Stimulated activated CD8-positive, alpha-beta memory T cell treated with anti-CD3 and anti-CD28 coated beads, Interleukin-4, amount 100 ng/mL, for 4 hours (primary cell): Measurements from ENCODE around the gene ZNF526.

Experiments
- DNase-seq, 2 donors: peaks; one replicate each; pipeline ENCODE4 v3.0.0-alpha.2; 2020; ENCODE audit warnings: low read depth in 2 of 2, low spot score in 1 of 2

Gene ZNF526

DNA sequence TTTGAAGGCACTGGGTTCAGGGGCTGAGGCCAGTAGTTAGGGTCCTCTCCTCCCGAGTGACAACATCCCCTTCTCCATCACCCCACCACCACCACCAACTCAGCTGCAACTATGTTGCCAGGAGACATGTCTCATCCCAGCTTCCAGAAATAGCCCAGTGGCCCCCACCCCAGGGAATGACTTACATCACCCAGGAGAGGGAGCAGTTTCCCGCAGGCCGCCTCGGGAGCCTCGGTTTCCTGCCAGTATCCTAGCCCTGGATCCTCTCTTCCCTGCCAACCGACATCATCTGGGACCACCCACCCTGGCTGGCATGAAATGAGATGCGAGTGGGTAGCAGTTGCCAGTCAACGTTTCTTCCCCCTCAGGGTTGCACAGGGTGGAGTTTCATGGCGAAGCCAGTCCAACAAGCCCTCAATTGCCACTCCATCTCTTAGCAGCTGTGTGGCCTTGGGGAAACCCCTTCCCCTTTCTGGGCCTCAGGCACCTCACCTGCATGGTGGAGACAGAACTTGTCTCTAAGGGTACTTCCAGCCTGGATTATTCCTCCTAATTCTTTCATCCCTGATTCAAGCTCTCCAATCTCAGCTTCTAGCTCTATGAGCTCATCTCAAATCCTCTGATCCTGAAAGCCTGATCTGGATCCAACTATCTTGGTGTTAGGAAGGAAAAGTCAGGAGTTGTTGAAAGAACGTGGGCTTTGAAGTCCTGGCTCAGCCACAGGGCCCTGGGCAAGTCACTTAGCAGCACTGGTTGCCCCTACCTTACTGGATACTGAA, 26.2 kb downstream of the ZNF526 start:
- DNase-seq = no peak

GRCh38 chr19:42246922-42247639, 27.0 kb downstream of the ZNF526 start:
- no peak for DNase-seq

DNA sequence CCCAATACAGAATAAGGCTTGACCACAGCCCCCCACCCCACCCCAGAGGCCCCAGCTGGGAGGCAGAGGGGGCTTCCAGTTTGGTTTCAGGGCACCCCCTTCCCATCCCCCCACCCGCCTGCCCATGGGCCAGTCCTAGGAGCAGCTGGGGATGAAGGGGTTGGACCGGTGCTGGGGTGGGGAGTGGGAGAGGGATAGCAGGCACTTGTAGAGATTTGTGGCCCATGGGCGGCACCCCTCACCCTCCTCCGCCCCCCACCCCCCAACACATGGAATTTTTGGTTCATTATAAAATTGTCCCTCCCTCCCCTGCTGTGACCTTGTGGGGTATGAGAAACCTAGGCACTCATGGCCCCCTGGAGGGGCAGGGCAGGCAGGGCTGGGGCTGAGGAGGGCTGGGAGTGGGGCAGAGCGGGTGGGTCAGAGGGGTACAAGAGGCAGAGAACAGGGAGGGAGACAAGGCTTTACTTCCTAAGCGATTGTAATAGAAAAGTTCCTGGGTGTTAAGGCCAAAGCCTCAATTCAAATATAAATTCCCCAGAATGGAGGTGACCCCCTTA, 27.6 kb downstream of the ZNF526 start:
- no peak for DNase-seq

- DNase-seq = no peak
Measured at GRCh38 chr19:42248270-42249148, 28.4 kb downstream of the ZNF526 start.

GRCh38 chr19:42249149-42249750, 29.1 kb downstream of the ZNF526 start:
- DNase-seq = no peak

- DNase-seq = no peak
Measured at GRCh38 chr19:42249769-42250168, 29.7 kb downstream of the ZNF526 start.

GRCh38 chr19:42250183-42250665, 30.1 kb downstream of the ZNF526 start:
- DNase-seq = no peak

GRCh38 chr19:42250666-42251531, 30.8 kb downstream of the ZNF526 start:
- no peak for DNase-seq

DNA sequence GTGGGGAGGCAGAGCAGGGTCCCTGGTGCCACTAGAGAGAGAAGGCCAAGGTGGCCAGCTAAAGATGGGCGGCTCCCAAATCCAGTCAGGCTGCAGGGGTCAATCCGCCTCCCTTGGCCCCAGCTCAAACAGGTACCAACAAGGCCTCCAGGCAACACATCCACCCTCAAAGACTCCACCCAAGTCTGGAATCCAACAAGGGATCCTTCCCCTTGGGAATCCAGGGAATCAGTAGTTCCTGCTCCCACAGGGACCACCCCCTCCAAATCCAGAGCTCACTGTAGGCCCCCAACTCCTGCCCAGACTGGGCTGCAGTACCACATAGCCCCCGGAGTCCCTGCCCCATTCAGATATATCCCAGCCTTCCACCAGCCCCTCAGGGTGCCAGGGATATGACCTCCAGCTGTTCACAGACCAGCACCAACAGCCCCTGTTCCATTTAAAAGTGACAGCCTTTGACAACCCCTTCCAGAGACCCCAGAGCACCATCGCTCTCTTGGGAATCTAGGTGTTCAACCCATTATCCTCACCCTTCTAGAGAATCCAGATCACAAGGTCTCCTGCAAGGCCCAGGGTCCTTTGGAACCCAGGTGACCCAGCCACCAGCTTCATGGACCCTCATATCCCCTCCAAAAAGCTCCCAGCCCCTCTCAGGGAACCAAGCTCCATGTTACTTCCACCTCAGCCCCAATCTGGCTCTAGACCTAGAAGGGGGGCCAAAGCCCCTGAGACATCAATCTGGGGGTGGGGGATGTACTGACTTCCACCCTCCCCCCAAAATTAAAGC, 31.7 kb downstream of the ZNF526 start:
- no peak for DNase-seq

DNA sequence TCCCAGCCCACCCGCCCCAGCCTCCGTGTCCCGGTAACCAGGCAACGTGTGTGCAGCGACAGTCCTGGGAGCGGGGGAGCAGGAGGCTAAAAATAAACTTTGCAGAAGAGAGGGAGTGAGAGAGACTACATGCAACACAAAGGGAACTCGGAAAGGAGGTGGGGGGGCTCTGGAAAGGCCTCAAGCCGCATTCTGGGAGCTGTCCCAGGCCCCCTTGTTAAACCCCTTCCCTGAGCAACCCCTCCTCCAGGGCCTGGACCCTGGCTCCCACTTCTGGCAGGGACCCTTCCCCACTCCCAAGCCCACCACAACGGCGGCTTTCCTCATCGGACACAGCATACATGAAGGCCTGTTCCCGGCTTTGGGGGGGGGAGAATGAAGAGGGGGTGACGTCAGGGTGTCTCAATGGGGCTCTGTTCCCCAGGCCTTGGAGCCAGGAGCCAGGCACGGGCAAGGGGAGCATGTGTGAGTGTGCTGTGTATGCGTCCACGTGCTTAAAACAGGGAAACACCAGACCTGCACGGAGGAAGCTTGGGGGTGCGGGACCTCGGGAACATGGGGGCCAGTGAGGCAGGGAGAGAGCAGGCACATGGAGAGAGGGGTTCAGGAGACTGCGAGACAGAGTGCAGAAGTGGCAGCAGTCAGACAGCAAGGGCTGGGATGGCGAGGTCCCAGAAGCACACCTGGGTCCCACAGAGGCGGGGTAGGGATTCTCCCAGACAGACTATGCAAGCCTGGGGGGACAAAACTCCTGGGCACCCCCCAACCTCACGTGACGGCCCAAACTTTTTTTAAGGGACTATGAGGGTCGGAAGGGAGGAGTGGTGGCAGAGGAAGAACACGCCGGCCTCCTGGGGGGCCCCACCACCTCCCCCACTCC, 32.5 kb downstream of the ZNF526 start:
- no peak for DNase-seq

GRCh38 chr19:42253245-42254088, 33.4 kb downstream of the ZNF526 start:
- DNase-seq = peak; percentile 22 to 32

- DNase-seq = peak; percentile 51 to 65
Measured at GRCh38 chr19:42254089-42254849, 34.2 kb downstream of the ZNF526 start.

- peak; percentile 82 to 86 for DNase-seq
Measured at GRCh38 chr19:42254850-42255765, 35.0 kb downstream of the ZNF526 start, which contains the start of gene ERF. ERF (minus strand) TSS chr19:42255128; CDS start chr19:42254999, 129 bp downstream.

DNA sequence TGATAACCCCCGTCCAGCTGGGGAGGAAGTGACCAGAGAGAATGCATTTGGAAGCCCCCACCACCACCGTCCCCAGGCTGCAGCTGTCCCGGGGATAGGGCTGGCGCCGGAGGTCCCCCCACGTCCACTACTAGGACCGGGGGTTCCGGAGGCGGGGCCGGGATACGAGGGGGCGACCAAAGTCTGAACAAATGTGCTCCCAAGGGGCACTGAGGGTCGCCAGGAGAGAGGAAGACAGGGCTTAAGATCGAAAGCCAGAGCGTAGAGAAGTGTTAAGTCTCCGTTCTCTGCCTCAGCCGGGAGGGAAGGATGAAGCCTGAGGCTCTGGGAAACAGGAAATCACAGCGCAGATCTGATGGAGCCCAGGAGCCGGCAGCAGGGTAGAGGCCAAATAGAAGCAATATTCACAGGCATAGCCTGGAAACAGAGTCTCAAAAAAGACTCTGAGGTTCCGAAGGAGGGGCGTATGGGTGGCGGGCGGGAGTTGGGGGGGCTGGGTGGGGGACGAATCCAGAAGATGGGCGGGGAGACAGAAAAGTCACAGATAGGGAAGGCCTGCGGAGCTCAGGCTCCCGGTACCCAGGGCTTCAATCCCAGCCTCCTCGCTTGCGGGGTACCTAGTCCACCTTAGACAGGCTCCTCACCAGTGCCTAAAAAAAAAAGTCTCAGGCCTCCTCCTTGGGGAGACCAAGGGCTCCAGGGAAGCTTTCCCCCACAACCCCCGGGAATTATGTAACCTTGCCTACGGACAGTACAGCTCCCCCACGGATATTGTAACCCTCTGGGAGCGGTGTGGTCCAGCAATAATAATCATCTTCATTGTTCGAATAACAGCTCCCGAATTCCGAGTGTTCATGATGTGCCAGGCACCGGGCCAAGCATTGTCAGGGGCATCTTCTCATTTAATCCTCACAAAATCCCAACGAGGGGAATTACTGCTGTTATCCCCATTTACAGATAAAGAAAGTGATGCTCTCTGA, 35.9 kb downstream of the ZNF526 start:
- no peak for DNase-seq
